ENCODE data around the gene MYDGF.

GRCh38 chr19:4695224-4695731, 25.1 kb upstream of the MYDGF start:
- TF ChIP-seq CTCF (conservative IDR thresholded peaks at IDR 0.05; ENCODE audit: low read depth, low read length) (no peak), EZH2 (IDR thresholded peaks at IDR 0.05; ENCODE audit: borderline replicate concordance, low read depth, low read length, poor library complexity, severe bottlenecking) (no peak)
